NB4 (cell line): ENCODE data around the gene SDCBP2.

Source experiments
- CTCF ChIP-seq: IDR thresholded peaks from one replicate; pipeline ENCODE4 v1.5.1; 2012; ENCODE audit warnings: low read depth, low read length
- MYC ChIP-seq: IDR thresholded peaks from 2 replicates; pipeline ENCODE4 v1.6.1; 2011; ENCODE audit warnings: low read depth, low read length

GRCh38 chr20:1305712-1306111 lies 23.2 kb downstream of the SDCBP2 start:
- TF ChIP-seq CTCF (no peak), MYC (no peak)
